ENCODE data around the gene CHMP1A.

- TF ChIP-seq CTCF (IDR thresholded peaks at IDR 0.05; ENCODE audit: low read depth, low read length, poor library complexity, severe bottlenecking) (no peak), EZH2phosphoT487 (IDR thresholded peaks at IDR 0.05; ENCODE audit: borderline replicate concordance, low read length) (no peak)
These were observed 56.6 kb downstream of the CHMP1A start for GRCh38 chr16:89600956-89601355.

All from DOHH2 (cell line).